Measurements from ENCODE around the gene CCDC12.

DNA sequence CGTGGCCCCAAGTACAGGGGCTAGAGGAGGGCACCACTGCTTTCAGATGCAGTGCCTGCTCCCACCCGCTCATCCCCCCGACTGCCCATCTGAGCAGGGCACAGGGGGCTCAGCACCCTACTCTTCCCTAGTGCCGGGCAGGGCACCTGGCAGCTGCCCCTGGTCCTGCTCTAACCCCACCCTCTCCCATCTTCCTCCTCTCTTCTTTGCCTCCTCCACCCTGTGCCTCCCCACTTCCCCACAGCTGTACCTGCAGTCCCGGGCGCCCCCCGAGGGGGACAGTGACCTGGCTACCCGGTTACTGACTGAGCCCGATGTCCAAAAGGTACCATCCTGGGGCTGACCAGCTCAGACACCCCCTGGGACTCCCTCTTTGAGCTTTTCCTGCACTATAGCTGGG, 15.7 kb upstream of the CCDC12 start:
- TF ChIP-seq EZH2 (IDR thresholded peaks at IDR 0.05; ENCODE audit: insufficient read depth, poor library complexity, severe bottlenecking) = no peak
- no peak for TF ChIP-seq EZH2phosphoT487 (IDR thresholded peaks at IDR 0.05; ENCODE audit: insufficient read depth, low read depth)

Data from GM23248 (cell line).